ENCODE results near the gene ZNF775.

ZNF775 gene

GRCh38 chr7:150378853-150379440, at the start of gene ZNF775:
Gene ZNF775, plus strand, starts transcription at chr7:150379330. Its CDS starts 9,141 bp downstream, at chr7:150388471.
- DNase-seq, result peak; percentile 10

GRCh38 chr7:150329331-150330120, 49.6 kb upstream of the ZNF775 start:
- no peak for DNase-seq

- no peak for DNase-seq
These were observed 48.8 kb upstream of the ZNF775 start for GRCh38 chr7:150330211-150330885.

- no peak for DNase-seq
These were observed 46.1 kb upstream of the ZNF775 start for GRCh38 chr7:150332852-150333635.

GRCh38 chr7:150333659-150334058, 45.5 kb upstream of the ZNF775 start:
- DNase-seq, result no peak

GRCh38 chr7:150334108-150334507, 45.0 kb upstream of the ZNF775 start:
- DNase-seq, result no peak

GRCh38 chr7:150335108-150335773, 43.9 kb upstream of the ZNF775 start:
- no peak for DNase-seq

- no peak for DNase-seq
These were observed 43.4 kb upstream of the ZNF775 start for GRCh38 chr7:150335774-150336112.

GRCh38 chr7:150336746-150337145, 42.4 kb upstream of the ZNF775 start:
- no peak for DNase-seq

GRCh38 chr7:150337179-150337578, 42.0 kb upstream of the ZNF775 start:
- DNase-seq, result no peak

GRCh38 chr7:150337659-150338081, 41.5 kb upstream of the ZNF775 start:
- DNase-seq, result no peak

GRCh38 chr7:150338166-150338829, 40.8 kb upstream of the ZNF775 start:
- no peak for DNase-seq

GRCh38 chr7:150339409-150339809, 39.7 kb upstream of the ZNF775 start:
- no peak for DNase-seq

GRCh38 chr7:150340024-150340749, 38.9 kb upstream of the ZNF775 start:
- no peak for DNase-seq

- DNase-seq, result no peak
These were observed 38.3 kb upstream of the ZNF775 start for GRCh38 chr7:150340875-150341262.

GRCh38 chr7:150341263-150342120, 37.6 kb upstream of the ZNF775 start, which contains the start of gene RARRES2:
Gene RARRES2, minus strand, starts transcription at chr7:150341629. Its CDS starts 1,020 bp downstream, at chr7:150340609.
- DNase-seq, result no peak

GRCh38 chr7:150342121-150342408, 37.1 kb upstream of the ZNF775 start:
- no peak for DNase-seq

- no peak for DNase-seq
These were observed 35.9 kb upstream of the ZNF775 start for GRCh38 chr7:150343225-150343624.

- DNase-seq, result no peak
These were observed 34.8 kb upstream of the ZNF775 start for GRCh38 chr7:150344299-150344698.

- no peak for DNase-seq
These were observed 34.1 kb upstream of the ZNF775 start for GRCh38 chr7:150345012-150345411.

- no peak for DNase-seq
These were observed 32.2 kb upstream of the ZNF775 start for GRCh38 chr7:150346922-150347321.
